ENCODE results near the gene HSPH1.

HSPH1 gene

GRCh38 chr13:31161557-31162150, at the start of gene HSPH1:
TSS of gene HSPH1 (minus strand) at chr13:31161904. CDS start at chr13:31161582, 322 bp downstream.
- H3K27ac ChIP-seq = peak within 1 kb of the TSS; percentile 90
- TF ChIP-seq ZFX (IDR thresholded peaks at IDR 0.05; ENCODE audit: borderline replicate concordance) (no peak), CTCF (IDR thresholded peaks at IDR 0.05) (peak; percentile 34)

GRCh38 chr13:31209841-31210210, 48.1 kb upstream of the HSPH1 start:
- no peak for TF ChIP-seq ZFX (IDR thresholded peaks at IDR 0.05; ENCODE audit: borderline replicate concordance)
- no peak for TF ChIP-seq CTCF (IDR thresholded peaks at IDR 0.05)
- H3K27ac ChIP-seq = peak overlapping the region; percentile 69

GRCh38 chr13:31209172-31209840, 47.6 kb upstream of the HSPH1 start:
- TF ChIP-seq CTCF (IDR thresholded peaks at IDR 0.05) (no peak), ZFX (IDR thresholded peaks at IDR 0.05; ENCODE audit: borderline replicate concordance) (no peak)
- H3K27ac ChIP-seq = peak overlapping the region; percentile 69

GRCh38 chr13:31208559-31209122, 46.9 kb upstream of the HSPH1 start:
- TF ChIP-seq CTCF (IDR thresholded peaks at IDR 0.05) = no peak
- no peak for TF ChIP-seq ZFX (IDR thresholded peaks at IDR 0.05; ENCODE audit: borderline replicate concordance)
- H3K27ac ChIP-seq = peak overlapping the region; percentile 69

GRCh38 chr13:31207661-31208552, 46.2 kb upstream of the HSPH1 start:
- H3K27ac ChIP-seq = peak overlapping the region; percentile 69

DNA sequence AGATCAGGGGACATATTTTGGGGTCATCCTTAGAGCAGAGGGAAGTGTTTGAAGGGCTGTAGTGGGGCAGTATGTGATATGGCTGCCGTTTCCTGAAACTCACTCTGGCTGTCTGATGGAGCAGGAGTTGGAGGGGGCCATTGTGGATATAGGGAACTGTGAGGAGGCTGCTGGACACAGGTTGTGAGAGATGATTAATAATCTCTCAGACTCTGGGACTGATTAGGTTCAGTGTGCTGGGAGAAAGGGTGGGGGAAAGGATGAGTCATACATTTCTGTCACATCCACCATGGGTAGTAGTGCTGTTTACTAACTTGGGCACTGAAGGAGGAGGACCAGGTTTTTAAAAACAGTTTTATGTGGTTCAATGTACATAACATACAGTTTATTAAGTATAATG, 42.9 kb upstream of the HSPH1 start:
- H3K27ac ChIP-seq = no peak overlapping the region
- TF ChIP-seq ZFX (IDR thresholded peaks at IDR 0.05; ENCODE audit: borderline replicate concordance) (no peak), CTCF (IDR thresholded peaks at IDR 0.05) (no peak)

More at GRCh38 chr13:31207661-31208552, 46.2 kb upstream of the HSPH1 start:
- TF ChIP-seq CTCF (IDR thresholded peaks at IDR 0.05) (no peak), ZFX (IDR thresholded peaks at IDR 0.05; ENCODE audit: borderline replicate concordance) (no peak)

All from 22Rv1 (cell line).